DOHH2 (cell line): Measurements from ENCODE around the gene OLFM2.

Experiments
- EZH2phosphoT487 ChIP-seq: fragments of 200-600 bp; sonication (generic); IDR thresholded peaks from 2 replicates; pipeline ENCODE4 v1.6.1; 2017; ENCODE audit warnings: borderline replicate concordance, mild to moderate bottlenecking, antibody characterized with exemption, low read length, moderate library complexity, mixed read lengths
- TF ChIP-seq, protein P1 (sequence below): fragments of 200-600 bp; sonication (generic); IDR thresholded peaks from one replicate; pipeline ENCODE4 v1.5.1; 2014; ENCODE audit warnings: antibody characterized with exemption, mild to moderate bottlenecking, low read depth, low read length; ENCODE audit not compliant: poor library complexity, severe bottlenecking

- TF ChIP-seq, protein P1, sequence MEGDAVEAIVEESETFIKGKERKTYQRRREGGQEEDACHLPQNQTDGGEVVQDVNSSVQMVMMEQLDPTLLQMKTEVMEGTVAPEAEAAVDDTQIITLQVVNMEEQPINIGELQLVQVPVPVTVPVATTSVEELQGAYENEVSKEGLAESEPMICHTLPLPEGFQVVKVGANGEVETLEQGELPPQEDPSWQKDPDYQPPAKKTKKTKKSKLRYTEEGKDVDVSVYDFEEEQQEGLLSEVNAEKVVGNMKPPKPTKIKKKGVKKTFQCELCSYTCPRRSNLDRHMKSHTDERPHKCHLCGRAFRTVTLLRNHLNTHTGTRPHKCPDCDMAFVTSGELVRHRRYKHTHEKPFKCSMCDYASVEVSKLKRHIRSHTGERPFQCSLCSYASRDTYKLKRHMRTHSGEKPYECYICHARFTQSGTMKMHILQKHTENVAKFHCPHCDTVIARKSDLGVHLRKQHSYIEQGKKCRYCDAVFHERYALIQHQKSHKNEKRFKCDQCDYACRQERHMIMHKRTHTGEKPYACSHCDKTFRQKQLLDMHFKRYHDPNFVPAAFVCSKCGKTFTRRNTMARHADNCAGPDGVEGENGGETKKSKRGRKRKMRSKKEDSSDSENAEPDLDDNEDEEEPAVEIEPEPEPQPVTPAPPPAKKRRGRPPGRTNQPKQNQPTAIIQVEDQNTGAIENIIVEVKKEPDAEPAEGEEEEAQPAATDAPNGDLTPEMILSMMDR = no peak
- no peak for TF ChIP-seq EZH2phosphoT487
Observed at GRCh38 chr19:9912551-9913236, 23.6 kb downstream of the OLFM2 start.
